ENCODE data around the gene UBE2V1.
A peak's percentile ranks its signal among the peaks of the same experiment; 100 is the strongest.

UBE2V1 gene

DNA sequence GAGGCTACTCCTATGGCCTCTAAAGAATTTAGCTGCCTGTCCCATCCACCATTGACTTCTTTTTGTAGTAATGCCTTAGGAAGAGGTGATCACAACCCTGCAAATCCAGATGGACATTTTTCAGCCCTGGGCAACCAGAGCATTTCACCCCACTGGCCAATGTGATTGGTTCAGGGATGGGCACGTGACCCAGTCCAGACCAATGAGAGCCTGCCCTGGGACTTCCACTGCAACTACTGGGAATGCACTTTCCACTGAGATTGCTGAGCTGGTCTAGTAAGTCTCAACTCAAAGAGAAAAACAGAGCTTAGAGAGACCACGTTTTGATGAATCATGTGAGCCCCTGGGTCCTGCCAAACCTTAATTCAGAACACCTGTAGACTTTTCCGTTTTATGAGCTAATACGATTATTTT is 8.9 kb upstream of the UBE2V1 start:
- peak; percentile 44 for DNase-seq (ENCODE audit: low read depth)
- H3K4me3 ChIP-seq (ENCODE audit: low read depth, low read length) = no peak overlapping the region
- TF ChIP-seq CTCF (conservative IDR thresholded peaks at IDR 0.05; ENCODE audit: low read depth, low read length) = no peak

DNA sequence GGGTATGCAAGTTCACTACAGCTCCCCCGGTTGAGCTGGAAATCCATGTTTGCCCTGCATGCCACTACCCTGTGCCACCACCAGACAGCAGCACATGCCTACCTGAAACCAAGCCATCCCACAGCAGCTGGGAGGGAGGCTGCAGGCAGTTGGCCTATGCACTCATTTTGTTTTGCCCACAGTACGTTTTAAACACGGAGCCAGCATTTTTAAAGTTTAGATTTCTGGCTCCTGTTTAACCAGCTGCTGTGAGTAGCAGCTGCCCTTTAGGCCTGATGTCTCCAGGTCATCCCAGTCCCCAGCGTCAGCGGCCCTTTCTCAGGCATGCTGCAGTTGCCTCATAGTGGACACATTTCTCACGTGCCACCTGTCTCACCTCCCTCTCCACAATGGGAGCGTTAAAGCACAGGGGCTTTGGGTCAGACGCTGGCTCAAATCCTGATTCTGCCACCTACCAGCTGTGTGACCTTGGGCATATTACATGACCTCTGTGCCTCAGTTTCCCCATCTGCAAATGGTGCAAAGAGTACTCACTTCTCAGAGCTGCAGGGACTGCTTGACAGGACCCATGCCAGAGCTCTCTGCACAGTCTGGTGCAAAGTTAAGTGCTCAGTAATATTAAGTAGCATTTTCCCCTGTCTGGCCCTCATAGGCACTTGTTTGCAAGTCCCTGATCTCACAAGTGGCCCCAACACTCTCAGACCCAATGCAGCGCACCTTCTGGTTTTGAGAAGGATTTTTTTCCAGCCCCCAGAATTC is 8.2 kb upstream of the UBE2V1 start:
- peak; percentile 73 for DNase-seq (ENCODE audit: low read depth)
- peak; percentile 85 for TF ChIP-seq CTCF (conservative IDR thresholded peaks at IDR 0.05; ENCODE audit: low read depth, low read length)
- no peak overlapping the region for H3K4me3 ChIP-seq (ENCODE audit: low read depth, low read length)

GRCh38 chr20:50118203-50118602 is 5.3 kb upstream of the UBE2V1 start:
- no peak overlapping the region for H3K4me3 ChIP-seq (ENCODE audit: low read depth, low read length)
- TF ChIP-seq CTCF (conservative IDR thresholded peaks at IDR 0.05; ENCODE audit: low read depth, low read length) = no peak
- no peak for DNase-seq (ENCODE audit: low read depth)

DNA sequence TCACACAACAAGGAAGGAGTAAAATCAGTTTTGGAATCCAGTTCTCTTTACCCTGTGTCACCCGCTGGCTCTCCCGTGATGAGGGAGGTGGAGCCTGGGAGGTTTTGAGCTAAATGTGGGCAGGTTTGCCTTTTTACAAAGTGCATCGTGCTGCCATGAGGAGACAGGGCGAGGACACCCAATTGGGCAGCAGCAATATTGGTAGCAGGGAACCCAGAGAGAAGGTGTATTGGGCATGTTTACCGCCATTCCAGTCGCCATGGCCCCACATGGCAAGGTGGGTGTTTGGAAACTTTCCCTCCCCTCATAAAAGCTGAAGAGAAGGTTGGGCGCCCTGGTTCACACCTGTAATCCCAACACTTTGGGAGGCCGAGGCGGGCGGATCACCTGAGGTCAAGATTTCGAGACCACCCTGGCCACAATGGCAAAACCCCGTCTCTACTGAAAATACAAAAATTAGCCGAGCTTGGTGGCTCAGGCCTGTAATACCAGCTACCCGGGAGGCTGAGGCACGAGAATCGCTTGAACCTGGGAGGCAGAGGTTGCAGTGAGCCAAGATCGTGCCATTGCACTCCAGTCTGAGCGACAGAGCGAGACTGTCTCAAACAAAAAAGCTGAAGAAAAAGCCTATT is 3.5 kb upstream of the UBE2V1 start:
- peak overlapping the region; percentile 47 for H3K4me3 ChIP-seq (ENCODE audit: low read depth, low read length)
- DNase-seq (ENCODE audit: low read depth) = no peak
- TF ChIP-seq CTCF (conservative IDR thresholded peaks at IDR 0.05; ENCODE audit: low read depth, low read length) = no peak

GRCh38 chr20:50115591-50116367 is 2.8 kb upstream of the UBE2V1 start:
- DNase-seq (ENCODE audit: low read depth) = peak; percentile 99
- H3K4me3 ChIP-seq (ENCODE audit: low read depth, low read length) = peak overlapping the region; percentile 63
- no peak for TF ChIP-seq CTCF (conservative IDR thresholded peaks at IDR 0.05; ENCODE audit: low read depth, low read length)

GRCh38 chr20:50115041-50115512 is 2.1 kb upstream of the UBE2V1 start:
- no peak for DNase-seq (ENCODE audit: low read depth)
- TF ChIP-seq CTCF (conservative IDR thresholded peaks at IDR 0.05; ENCODE audit: low read depth, low read length) = no peak
- peak overlapping the region; percentile 63 for H3K4me3 ChIP-seq (ENCODE audit: low read depth, low read length)

Measured in choroid plexus epithelial cell (primary cell).